A549 (cell line): Measurements from ENCODE around the gene PDE3A. TPM values are rescaled to one million over a fixed set of nuclear protein-coding genes. Genes with fewer than 3 reads are reported as not detected.

Experiments used
- ATAC-seq, 2 experiments: fragments of 200-7000 bp in 1 of 2; fragments of >200 bp in 1 of 2; cut with Nextera tagmentation in 1 of 2; cut with Tn5 transposase in 1 of 2; 3 replicates each; pipeline versions ENCODE4 v1.8.0 to v1.9.1; 2018 to 2020; ENCODE audit warnings: mild to moderate bottlenecking in 1 of 2, moderate library complexity in 1 of 2
- CTCF ChIA-PET: fragments of 300-600 bp; sonication (Branson Sonifier 250); formaldehyde crosslinking; extraction: SDS; loops from one replicate; lab custom pipeline; 2021; ENCODE audit warnings: antibody characterized with exemption, inconsistent platforms; lab: Yijun Ruan, JAX
- POLR2A ChIA-PET: fragments of 350-600 bp; formaldehyde crosslinking; extraction: SDS; loops from one replicate; lab custom pipeline; 2021; ENCODE audit warnings: antibody characterized with exemption, inconsistent platforms; lab: Yijun Ruan, JAX
- DNase-seq, 2 experiments: peaks; one replicate each; pipeline versions ENCODE4 v3.0.0 to v3.0.0-alpha.2; 2011 to 2016; ENCODE audit warnings: low read depth in 1 of 2, low spot score in 1 of 2
- FAIRE-seq: peaks from 2 replicates; lab custom pipeline; 2011; peaks lifted over from hg19 to GRCh38; lab: Jason Lieb, UNC
- H3K27ac ChIP-seq, 2 experiments: fragments of >200 bp; sonication (Bioruptor Twin); formaldehyde crosslinking; 3 replicates each; pipeline ENCODE4 v1.5.1; 2016 to 2017
- H3K4me1 ChIP-seq: fragments of >200 bp; sonication (Bioruptor Twin); formaldehyde crosslinking; 3 replicates; pipeline ENCODE4 v1.6.1; 2016
- H3K4me2 ChIP-seq: fragments of >200 bp; sonication (Bioruptor Twin); formaldehyde crosslinking; 3 replicates; pipeline ENCODE4 v1.6.1; 2016
- H3K4me3 ChIP-seq: fragments of >200 bp; sonication (Bioruptor Twin); formaldehyde crosslinking; 3 replicates; pipeline ENCODE4 v1.5.1; 2016
- H3K9me3 ChIP-seq: fragments of >200 bp; sonication (Bioruptor Twin); formaldehyde crosslinking; 3 replicates; pipeline ENCODE4 v1.6.1; 2016
- BHLHE40 ChIP-seq: IDR thresholded peaks from 2 replicates; pipeline ENCODE4 v1.6.1; 2012; ENCODE audit warnings: low read depth, low read length, inconsistent platforms
- CBX2 ChIP-seq: fragments of 200-600 bp; sonication (generic); IDR thresholded peaks from 2 replicates; pipeline ENCODE4 v1.6.1; 2016; ENCODE audit warnings: low read depth, mild to moderate bottlenecking, borderline replicate concordance
- CHD2 ChIP-seq: fragments of 150-350 bp; IDR thresholded peaks from 2 replicates; pipeline ENCODE4 v1.6.1; 2014; ENCODE audit warnings: low read length; ENCODE audit not compliant: partially characterized antibody
- CHD4 ChIP-seq: fragments of 200-600 bp; sonication (generic); IDR thresholded peaks from 2 replicates; pipeline ENCODE4 v1.6.1; 2016; ENCODE audit warnings: antibody characterized with exemption, mild to moderate bottlenecking, borderline replicate concordance
- E2F6 ChIP-seq: IDR thresholded peaks from 2 replicates; pipeline ENCODE4 v1.6.1; 2012; ENCODE audit warnings: low read depth, borderline replicate concordance
- FOSB ChIP-seq: fragments of 250-450 bp; sonication (Bioruptor Pico); IDR thresholded peaks from 2 replicates; pipeline ENCODE4 v1.5.0; 2020; ENCODE audit warnings: mild to moderate bottlenecking, moderate library complexity
- GATA3 ChIP-seq: IDR thresholded peaks from 2 replicates; pipeline ENCODE4 v1.6.1; 2012; ENCODE audit warnings: borderline replicate concordance
- HDAC2 ChIP-seq: fragments of 200-600 bp; sonication (generic); IDR thresholded peaks from 2 replicates; pipeline ENCODE4 v1.6.1; 2016
- HES2 ChIP-seq: fragments of >200 bp; sonication (Bioruptor Twin); formaldehyde crosslinking; IDR thresholded peaks from 2 replicates; pipeline ENCODE4 v1.6.1; 2016
- HOXA7 ChIP-seq: fragments of 250-450 bp; sonication (Bioruptor Pico); IDR thresholded peaks from 2 replicates; pipeline ENCODE4 v1.5.0; 2020; ENCODE audit warnings: mild to moderate bottlenecking, moderate library complexity
- JUN ChIP-seq, 2 experiments: fragments of >200 bp; sonication (Bioruptor Twin); formaldehyde crosslinking; IDR thresholded peaks; 2 replicates in 1 of 2; 3 replicates in 1 of 2; pipeline ENCODE4 v1.6.1; 2016 to 2017
- JUNB ChIP-seq: fragments of >200 bp; sonication (Bioruptor Twin); formaldehyde crosslinking; IDR thresholded peaks from 2 replicates; pipeline ENCODE4 v1.6.1; 2016
- KDM1A ChIP-seq: fragments of 200-600 bp; sonication (generic); IDR thresholded peaks from 2 replicates; pipeline ENCODE4 v1.6.1; 2016; ENCODE audit warnings: low read depth, mild to moderate bottlenecking
- KDM5A ChIP-seq: fragments of 200-600 bp; sonication (generic); IDR thresholded peaks from 2 replicates; pipeline ENCODE4 v1.6.1; 2016; ENCODE audit warnings: antibody characterized with exemption, mild to moderate bottlenecking
- MAFK ChIP-seq: fragments of 450-650 bp; IDR thresholded peaks from 2 replicates; pipeline ENCODE4 v1.6.1; 2014; ENCODE audit not compliant: partially characterized antibody
- MAZ ChIP-seq: fragments of 150-350 bp; IDR thresholded peaks from 2 replicates; pipeline ENCODE4 v1.6.1; 2014; ENCODE audit warnings: antibody characterized with exemption, low read depth, low read length, borderline replicate concordance
- MYC ChIP-seq: IDR thresholded peaks from 2 replicates; pipeline ENCODE4 v1.6.1; 2012; ENCODE audit warnings: mild to moderate bottlenecking, inconsistent platforms, low read length, improper control_type of control experiment, borderline replicate concordance
- NFE2L2 ChIP-seq: fragments of 150-350 bp; conservative IDR thresholded peaks from 2 replicates; pipeline ENCODE4 v1.6.1; 2014; ENCODE audit warnings: low read length
- NPAS2 ChIP-seq: fragments of 250-450 bp; sonication (Bioruptor Pico); IDR thresholded peaks from 2 replicates; pipeline ENCODE4 v1.8.0; 2022; ENCODE audit warnings: mild to moderate bottlenecking, moderate library complexity, borderline replicate concordance
- NR3C1 ChIP-seq: fragments of >200 bp; sonication (Bioruptor Twin); formaldehyde crosslinking; IDR thresholded peaks from 3 replicates; pipeline ENCODE4 v1.6.1; 2017
- PHF8 ChIP-seq: fragments of 200-600 bp; sonication (generic); IDR thresholded peaks from 2 replicates; pipeline ENCODE4 v1.6.1; 2016; ENCODE audit warnings: low read depth, mild to moderate bottlenecking, antibody characterized with exemption, moderate library complexity, borderline replicate concordance
- POLR2A ChIP-seq: IDR thresholded peaks from 2 replicates; pipeline ENCODE4 v1.6.1; 2012; ENCODE audit warnings: mild to moderate bottlenecking, low read length
- POLR2AphosphoS2 ChIP-seq: conservative IDR thresholded peaks from 2 replicates; pipeline ENCODE4 v1.6.1; 2012; ENCODE audit warnings: low read length, improper control_type of control experiment, inconsistent platforms
- RAD21 ChIP-seq, 2 experiments: fragments of >200 bp in 1 of 2; sonication (Bioruptor Twin) in 1 of 2; formaldehyde crosslinking in 1 of 2; IDR thresholded peaks in 1 of 2; conservative IDR thresholded peaks in 1 of 2; 2 replicates in 1 of 2; 3 replicates in 1 of 2; pipeline ENCODE4 v1.6.1; 2012 to 2018; ENCODE audit warnings: inconsistent platforms in 1 of 2
- RNF2 ChIP-seq: fragments of 200-600 bp; sonication (generic); IDR thresholded peaks from 2 replicates; pipeline ENCODE4 v1.6.1; 2016; ENCODE audit warnings: low read depth, mild to moderate bottlenecking, antibody characterized with exemption, moderate library complexity, borderline replicate concordance
- SMC3 ChIP-seq: fragments of >200 bp; sonication (Bioruptor Twin); formaldehyde crosslinking; IDR thresholded peaks from 3 replicates; pipeline ENCODE4 v1.6.1; 2018; ENCODE audit warnings: inconsistent platforms
- TP53 ChIP-seq: fragments of 250-450 bp; sonication (Bioruptor Pico); IDR thresholded peaks from 2 replicates; pipeline ENCODE4 v1.5.0; 2021; ENCODE audit warnings: mild to moderate bottlenecking, moderate library complexity
- ZC3H11A ChIP-seq: fragments of 450-650 bp; IDR thresholded peaks from 2 replicates; pipeline ENCODE4 v1.6.1; 2014; ENCODE audit warnings: antibody characterized with exemption, mild to moderate bottlenecking
- WGBS: methylation state at CpG from one replicate; pipeline ENCODE4 v1.1.6; 2017; ENCODE audit errors: missing lambda C conversion rate; 5-methylcytosine and 5-hydroxymethylcytosine counted together
- polyA plus RNA-seq, 4 experiments: library from polyadenylated mRNA; depleted of rRNA in 3 of 4; stranded (reverse); fragments of >200 nt; fragmentation: RNase III in 1 of 4; extraction: RNeasy Plus Mini Kit Qiagen cat#74134 plus additional on column Dnase treatment in 1 of 4; gene quantifications; 2 replicates in 3 of 4; 3 replicates in 1 of 4; pipeline ENCODE4 v1.2.3, GENCODE V29; 2011 to 2017
- TF ChIP-seq, protein P1 (sequence below): fragments of 200-600 bp; sonication (generic); IDR thresholded peaks from 2 replicates; pipeline ENCODE4 v1.6.1; 2016; ENCODE audit warnings: antibody characterized with exemption, mild to moderate bottlenecking, moderate library complexity
- TF ChIP-seq, protein P2 (sequence below): fragments of 450-650 bp; IDR thresholded peaks from 2 replicates; pipeline ENCODE4 v1.6.1; 2014; ENCODE audit warnings: antibody characterized with exemption
- TF ChIP-seq, protein P3 (sequence below): fragments of >200 bp; sonication (Bioruptor Twin); formaldehyde crosslinking; IDR thresholded peaks from 3 replicates; pipeline ENCODE4 v1.6.1; 2016

PDE3A gene
- polyA plus RNA-seq, 2 of the 4 experiments (the other 2 are of a cell fraction): 7.6 to 12.7 TPM

DNA sequence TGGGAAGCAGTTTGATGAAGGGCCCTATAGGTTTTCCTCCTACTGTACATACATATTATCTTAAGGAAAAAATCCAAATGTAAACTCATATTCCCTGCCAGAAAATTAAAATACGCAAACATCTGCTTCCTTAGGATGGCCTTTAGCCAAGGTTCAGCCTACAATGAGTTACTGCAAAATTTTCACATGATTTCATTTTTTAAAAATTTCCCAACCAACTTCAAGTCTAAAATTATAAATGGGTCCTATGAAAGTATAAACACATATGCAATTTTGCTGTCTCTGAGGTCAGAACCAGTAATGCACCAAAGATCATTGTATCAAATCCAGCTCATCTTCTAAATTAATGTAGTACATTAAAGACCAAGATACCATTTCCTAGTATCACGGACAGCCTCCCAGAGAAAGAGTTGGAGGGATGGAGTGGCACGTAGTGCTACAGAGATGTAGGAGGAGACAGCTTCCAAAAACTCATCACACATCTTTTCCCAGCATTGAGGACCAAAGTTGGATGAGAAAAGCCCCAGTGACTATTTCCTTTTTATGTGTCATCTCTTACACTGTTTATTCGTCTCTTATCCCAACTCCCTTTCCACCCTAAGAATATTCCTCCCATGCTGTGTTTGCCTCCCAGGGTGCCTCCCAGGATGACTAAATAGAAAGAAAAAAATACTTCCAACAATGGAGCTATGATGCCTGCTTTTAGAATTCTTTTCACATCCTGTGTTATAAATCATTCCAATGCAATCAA lies 234.5 kb downstream of the PDE3A start (continued):
- TF ChIP-seq, protein P1, sequence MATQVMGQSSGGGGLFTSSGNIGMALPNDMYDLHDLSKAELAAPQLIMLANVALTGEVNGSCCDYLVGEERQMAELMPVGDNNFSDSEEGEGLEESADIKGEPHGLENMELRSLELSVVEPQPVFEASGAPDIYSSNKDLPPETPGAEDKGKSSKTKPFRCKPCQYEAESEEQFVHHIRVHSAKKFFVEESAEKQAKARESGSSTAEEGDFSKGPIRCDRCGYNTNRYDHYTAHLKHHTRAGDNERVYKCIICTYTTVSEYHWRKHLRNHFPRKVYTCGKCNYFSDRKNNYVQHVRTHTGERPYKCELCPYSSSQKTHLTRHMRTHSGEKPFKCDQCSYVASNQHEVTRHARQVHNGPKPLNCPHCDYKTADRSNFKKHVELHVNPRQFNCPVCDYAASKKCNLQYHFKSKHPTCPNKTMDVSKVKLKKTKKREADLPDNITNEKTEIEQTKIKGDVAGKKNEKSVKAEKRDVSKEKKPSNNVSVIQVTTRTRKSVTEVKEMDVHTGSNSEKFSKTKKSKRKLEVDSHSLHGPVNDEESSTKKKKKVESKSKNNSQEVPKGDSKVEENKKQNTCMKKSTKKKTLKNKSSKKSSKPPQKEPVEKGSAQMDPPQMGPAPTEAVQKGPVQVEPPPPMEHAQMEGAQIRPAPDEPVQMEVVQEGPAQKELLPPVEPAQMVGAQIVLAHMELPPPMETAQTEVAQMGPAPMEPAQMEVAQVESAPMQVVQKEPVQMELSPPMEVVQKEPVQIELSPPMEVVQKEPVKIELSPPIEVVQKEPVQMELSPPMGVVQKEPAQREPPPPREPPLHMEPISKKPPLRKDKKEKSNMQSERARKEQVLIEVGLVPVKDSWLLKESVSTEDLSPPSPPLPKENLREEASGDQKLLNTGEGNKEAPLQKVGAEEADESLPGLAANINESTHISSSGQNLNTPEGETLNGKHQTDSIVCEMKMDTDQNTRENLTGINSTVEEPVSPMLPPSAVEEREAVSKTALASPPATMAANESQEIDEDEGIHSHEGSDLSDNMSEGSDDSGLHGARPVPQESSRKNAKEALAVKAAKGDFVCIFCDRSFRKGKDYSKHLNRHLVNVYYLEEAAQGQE: no peak
- TF ChIP-seq POLR2A (no peak), TP53 (CRISPR knock-in tag) (no peak), JUN (IDR thresholded peaks at IDR 0.05) (peak; percentile 61 to 65; a peak in 2 of 5 replicates), KDM1A (no peak), RAD21 (conservative IDR thresholded peaks at IDR 0.05 in 1 of 2, IDR thresholded peaks at IDR 0.05 in 1 of 2) (peak in 1 of 2 experiments; percentile 25; a peak in 3 of 5 replicates), HES2 (no peak), POLR2AphosphoS2 (no peak), CHD2 (no peak), KDM5A (no peak), E2F6 (no peak), PHF8 (no peak), FOSB (no peak), MAZ (no peak), MAFK (no peak), HDAC2 (no peak), SMC3 (peak; percentile 36; the same call in 2 of the 3 replicates), GATA3 (peak; percentile 80), NFE2L2 (no peak)
- TF ChIP-seq, protein P2, sequence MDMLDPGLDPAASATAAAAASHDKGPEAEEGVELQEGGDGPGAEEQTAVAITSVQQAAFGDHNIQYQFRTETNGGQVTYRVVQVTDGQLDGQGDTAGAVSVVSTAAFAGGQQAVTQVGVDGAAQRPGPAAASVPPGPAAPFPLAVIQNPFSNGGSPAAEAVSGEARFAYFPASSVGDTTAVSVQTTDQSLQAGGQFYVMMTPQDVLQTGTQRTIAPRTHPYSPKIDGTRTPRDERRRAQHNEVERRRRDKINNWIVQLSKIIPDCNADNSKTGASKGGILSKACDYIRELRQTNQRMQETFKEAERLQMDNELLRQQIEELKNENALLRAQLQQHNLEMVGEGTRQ: no peak
- TF ChIP-seq, protein P3, sequence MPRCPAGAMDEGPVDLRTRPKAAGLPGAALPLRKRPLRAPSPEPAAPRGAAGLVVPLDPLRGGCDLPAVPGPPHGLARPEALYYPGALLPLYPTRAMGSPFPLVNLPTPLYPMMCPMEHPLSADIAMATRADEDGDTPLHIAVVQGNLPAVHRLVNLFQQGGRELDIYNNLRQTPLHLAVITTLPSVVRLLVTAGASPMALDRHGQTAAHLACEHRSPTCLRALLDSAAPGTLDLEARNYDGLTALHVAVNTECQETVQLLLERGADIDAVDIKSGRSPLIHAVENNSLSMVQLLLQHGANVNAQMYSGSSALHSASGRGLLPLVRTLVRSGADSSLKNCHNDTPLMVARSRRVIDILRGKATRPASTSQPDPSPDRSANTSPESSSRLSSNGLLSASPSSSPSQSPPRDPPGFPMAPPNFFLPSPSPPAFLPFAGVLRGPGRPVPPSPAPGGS: no peak; the same call in 2 of the 3 replicates

- no peak for ATAC-seq
- no peak for TF ChIP-seq RNF2
- TF ChIP-seq NR3C1: no peak
- no peak for TF ChIP-seq RAD21 (conservative IDR thresholded peaks at IDR 0.05 in 1 of 2, IDR thresholded peaks at IDR 0.05 in 1 of 2)
- TF ChIP-seq, protein P3: no peak
- TF ChIP-seq JUNB: no peak
- TF ChIP-seq BHLHE40: no peak
- no peak for TF ChIP-seq ZC3H11A
- no peak for TF ChIP-seq MAZ
- no peak for TF ChIP-seq MYC
- no peak for TF ChIP-seq HOXA7 (CRISPR knock-in tag)
- no peak for TF ChIP-seq NPAS2 (CRISPR knock-in tag)
- no peak for TF ChIP-seq SMC3
- no peak for TF ChIP-seq PHF8
- no peak for TF ChIP-seq CHD4
- no peak for TF ChIP-seq CBX2
- TF ChIP-seq JUN (IDR thresholded peaks at IDR 0.05): no peak
These were observed 236.2 kb downstream of the PDE3A start for GRCh38 chr12:20604408-20605067.

More at GRCh38 chr12:20604408-20605067, 236.2 kb downstream of the PDE3A start:
- no peak overlapping the region for H3K4me2 ChIP-seq
- 77% methylated on average over 3 of the region's 3 CpGs for WGBS
- DNase-seq (no peak), FAIRE-seq (no peak)
- peaks cover 58% of the 10 kb centered on the region for H3K4me1 ChIP-seq
- POLR2A ChIA-PET: no interaction called here
- no peak overlapping the region for H3K4me3 ChIP-seq
- peak overlapping the region; percentile 76 to 79 for H3K27ac ChIP-seq
- H3K9me3 ChIP-seq: no peaks in the 10 kb centered on the region
- CTCF ChIA-PET: interaction anchor here (1.0 kb wide), 1 partner anchor 482 kb away, joined by 4 read pairs; no protein-coding TSS in a partner anchor
